GM19467 (cell line): ENCODE data around the gene LRRC75A.

ENCODE experiments used
- ATAC-seq: cut with Tn5 transposase; IDR thresholded peaks from one replicate; pipeline ENCODE4 v1.9.1; 2021; ENCODE audit warnings: mild to moderate bottlenecking, moderate library complexity; ENCODE audit not compliant: unreplicated experiment

The LRRC75A gene

GRCh38 chr17:16494059-16494458 is 2.1 kb upstream of the LRRC75A start:
- ATAC-seq = no peak

DNA sequence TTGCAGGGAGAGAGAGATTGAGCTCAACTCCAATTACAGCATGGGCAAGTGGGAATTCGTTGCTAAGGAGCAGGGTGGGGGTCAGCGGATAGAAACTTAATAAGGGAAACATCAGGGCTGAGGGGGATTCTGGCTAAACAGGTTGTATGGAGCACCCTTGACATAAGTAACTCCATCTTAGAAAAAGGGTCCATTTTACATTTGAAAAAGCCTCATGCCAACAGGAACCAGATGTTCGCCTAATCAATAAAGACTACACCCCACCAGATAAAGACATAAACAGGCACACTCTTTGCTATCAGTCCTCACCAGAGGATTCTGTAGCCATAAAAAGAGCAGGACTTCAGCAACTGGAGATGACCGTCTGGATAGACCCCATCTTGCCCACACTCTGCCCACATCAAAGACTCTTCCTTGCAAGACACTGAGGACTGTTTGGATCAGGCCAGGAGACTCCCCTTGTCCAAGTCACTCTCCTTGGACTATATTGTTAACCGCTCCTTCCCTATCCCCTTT is 1.6 kb upstream of the LRRC75A start:
- ATAC-seq = no peak

GRCh38 chr17:16492613-16493530 is 879 bp upstream of the LRRC75A start:
- no peak for ATAC-seq

DNA sequence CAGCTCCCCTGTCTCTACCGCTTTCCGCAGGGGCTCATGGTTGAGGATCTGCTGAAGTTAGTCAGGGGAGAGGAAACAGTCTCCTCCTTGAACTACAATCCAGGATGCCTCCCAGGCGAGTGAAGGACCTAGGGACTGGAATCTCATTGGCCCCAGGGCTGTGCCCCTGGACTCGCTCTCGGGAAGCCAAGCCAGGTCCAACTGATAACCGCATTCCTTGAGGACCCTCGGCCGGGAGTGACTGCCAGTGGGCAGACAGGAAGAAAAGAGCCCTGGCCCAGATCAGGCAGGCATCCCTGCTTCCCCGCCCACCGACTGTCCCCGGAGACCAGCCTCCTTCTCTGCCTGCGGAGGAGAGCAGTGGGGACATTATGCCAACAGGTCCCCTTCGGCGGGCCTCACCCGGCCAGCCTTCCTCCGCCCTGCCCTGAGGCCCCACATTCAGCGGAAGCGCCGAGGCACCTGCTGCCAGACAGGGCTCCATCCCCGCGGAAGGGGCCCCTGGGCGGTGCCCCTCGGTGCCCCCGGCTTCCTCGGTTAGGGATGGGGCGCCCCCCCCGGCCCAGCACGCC is 776 bp downstream of the LRRC75A start:
- ATAC-seq = no peak

DNA sequence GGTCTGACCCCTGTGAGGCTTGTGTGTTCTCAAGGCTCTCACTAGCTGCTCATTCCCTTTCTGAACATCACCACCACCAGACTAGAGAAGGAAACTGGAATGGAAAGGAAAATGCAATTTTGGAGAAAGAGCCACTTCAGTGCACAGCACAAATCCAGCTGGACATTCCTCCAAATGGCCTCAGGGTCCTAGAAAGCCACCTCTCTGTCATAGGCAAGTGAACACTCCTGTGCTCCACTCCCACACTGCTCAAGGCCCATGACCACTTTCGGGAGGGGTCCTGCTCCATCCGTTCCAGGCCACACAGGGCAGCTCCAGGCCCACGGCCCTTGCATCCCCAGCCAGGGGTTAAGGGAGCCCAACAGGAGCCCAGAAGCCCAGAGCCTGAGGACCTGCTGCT is 2.6 kb downstream of the LRRC75A start:
- no peak for ATAC-seq

DNA sequence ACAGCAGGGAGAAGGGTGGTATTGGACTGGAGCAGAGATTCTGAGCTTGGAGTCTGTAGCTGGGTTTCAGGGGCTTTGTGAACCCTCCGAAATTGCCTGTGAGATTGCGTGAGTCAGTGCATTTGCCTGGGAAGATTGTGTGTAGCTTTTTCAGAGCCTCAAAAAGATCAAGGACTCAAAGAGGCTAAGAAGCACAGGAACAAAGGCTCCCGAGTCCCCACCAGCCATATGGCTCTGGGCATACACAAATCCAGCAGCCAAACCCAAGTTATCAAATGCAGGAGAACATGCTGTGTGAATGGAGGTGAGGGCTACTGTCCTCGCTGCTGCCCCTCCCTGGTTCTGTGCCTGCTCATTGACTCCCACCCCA is 3.0 kb downstream of the LRRC75A start:
- ATAC-seq = no peak

DNA sequence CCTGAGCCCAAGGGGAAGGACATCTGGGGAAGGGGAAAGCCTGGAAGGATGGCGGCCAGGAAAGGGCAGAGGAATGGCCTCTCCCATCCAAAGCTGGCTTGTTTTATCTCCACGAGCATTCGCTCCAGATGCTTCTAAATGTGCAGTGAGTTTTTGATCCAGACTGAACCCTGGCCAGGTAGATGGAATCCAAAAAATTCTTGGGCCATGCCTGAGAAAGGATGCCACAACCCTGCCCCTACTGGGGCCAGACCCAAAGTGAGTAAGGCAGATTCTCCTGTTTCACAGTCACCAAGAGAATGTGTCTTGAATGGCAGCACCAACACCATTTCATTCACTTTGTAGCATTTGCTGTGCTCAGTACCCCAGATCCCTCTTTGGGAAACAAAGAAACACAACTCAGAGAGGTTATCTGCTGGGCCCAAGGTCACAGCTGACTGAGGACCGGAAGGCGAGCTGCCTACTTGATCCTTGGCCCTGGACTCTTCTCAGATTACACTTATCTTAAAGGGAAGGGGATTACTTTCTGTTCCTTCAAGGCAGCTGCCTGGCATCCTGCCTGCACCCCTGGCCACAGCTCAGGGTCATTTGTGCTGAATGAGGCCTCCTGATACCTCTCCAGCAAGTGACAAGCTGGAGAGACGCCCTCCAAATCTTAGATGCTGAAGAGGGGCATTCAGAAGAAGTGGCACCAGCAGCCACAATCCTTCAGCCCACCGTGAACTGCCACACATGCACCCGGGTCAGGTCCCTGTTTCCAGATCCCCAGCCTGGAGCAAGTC is 3.6 kb downstream of the LRRC75A start:
- no peak for ATAC-seq

DNA sequence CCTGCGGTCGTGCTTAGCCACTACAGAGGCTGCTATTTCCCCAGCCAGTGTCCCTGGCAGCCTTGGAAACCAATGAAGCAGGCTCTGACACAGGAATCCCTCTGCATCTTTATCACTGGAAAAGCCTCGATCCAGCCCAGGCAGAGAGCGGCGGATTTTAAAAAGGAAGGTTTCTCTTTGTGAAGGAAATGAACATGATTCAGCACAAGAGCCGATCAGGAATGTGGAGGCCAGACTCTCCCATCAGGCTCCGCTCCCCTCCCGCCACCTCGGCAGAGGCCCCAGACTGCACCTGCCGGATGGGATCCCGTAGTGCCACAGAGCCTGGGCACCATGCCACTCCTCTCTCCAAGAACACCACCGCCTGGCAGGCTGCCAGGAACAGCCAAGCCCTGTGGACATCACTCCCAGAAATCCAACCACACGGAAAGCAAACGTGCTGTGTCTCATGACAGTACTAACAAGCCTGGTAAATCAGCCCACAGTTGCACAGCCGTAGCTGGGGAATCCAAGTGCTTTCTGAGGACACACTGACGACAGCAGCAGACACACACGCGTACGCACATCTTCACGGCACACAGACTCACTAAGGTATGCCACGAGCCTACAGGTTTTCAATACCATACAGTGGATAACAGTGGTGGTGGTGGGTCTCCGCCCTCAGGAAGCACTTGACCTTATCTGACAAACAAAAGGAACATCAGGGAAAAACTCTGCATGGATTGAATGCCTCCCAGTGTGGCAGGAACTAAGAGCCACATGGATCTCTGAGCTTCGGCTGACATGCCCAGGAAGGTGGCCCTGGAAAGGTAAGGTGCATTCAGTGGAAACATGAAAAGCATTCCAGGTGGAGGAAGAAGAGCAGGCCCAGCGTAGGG is 5.4 kb downstream of the LRRC75A start:
- no peak for ATAC-seq

DNA sequence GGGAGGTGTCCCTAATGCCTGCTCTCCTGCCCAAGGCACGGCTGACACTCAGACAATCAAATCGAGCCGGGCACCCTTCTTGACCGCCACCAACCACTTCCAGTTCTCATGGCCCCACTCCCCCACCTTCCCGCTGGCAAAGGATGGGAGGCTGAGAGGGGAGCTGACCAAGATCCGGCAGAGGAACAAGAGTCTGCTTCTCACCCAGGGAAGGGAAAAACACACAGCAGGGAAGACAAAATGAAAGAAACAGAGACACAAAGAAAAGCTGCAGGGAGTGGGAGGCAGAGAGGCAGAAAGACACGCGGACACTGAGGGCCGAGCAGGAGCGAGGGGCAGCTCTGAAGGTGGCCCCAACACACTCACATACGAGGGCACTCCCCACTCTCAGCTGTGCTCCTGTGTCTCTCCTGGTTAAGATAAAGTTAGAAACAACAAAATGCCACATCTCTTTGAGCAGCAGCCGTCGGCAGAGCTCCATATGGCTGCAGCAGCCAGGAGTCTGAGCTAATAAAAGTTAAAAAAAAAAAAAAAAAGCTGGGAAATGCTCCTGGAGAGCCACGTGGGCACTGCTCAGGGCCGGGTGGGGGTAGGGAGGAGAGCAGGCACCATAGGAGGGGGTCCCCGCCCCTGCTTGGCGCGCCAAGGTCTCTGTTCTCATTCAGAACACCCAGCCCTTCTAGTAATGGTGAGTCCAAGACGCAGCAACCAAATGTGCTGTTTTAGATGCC is 7.4 kb downstream of the LRRC75A start:
- ATAC-seq = no peak

- ATAC-seq = no peak
These were observed 8.9 kb downstream of the LRRC75A start for GRCh38 chr17:16483021-16483645.

- ATAC-seq = no peak
These were observed 9.7 kb downstream of the LRRC75A start for GRCh38 chr17:16482253-16482652.

DNA sequence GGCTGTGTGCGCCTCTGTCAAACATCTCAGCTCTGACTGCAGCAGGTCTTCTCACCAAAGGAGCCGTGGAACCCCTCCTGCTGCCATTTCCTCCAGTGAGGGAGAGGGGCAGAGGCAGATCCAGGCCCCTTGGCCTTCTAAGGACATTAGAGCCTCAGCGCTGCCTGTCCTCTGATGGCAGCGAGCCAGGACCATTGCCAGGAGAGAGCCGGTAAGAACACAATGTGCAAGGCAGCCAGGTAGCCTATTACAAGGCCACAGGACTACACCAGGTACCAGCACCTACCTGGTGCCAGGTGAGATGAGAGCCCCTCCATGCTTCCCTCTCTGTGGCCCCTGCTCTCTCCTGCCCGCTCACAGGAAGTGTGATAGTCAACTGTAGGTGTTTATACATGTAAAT is 11.0 kb downstream of the LRRC75A start:
- no peak for ATAC-seq

DNA sequence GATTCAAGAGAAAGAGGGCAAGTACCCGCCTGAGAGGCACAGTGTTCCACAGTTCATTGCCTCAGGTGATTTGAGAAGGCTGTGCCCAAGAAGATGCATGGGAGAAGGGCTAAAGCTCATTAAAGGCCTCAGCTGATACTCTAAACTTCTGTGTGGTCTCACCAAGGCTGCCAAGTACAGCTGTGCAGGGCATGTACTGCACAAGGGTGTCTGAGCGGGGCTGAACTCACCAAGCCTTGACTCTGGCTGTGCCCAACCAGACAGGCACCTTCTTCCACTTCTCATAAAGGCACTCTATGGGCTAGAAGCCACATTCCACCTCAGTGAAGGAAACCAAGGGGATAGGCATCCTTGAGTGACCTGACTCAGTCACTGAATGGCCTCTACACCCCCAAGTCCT is 12.7 kb downstream of the LRRC75A start:
- no peak for ATAC-seq

- ATAC-seq = no peak
These were observed 13.3 kb downstream of the LRRC75A start for GRCh38 chr17:16478649-16479048.

DNA sequence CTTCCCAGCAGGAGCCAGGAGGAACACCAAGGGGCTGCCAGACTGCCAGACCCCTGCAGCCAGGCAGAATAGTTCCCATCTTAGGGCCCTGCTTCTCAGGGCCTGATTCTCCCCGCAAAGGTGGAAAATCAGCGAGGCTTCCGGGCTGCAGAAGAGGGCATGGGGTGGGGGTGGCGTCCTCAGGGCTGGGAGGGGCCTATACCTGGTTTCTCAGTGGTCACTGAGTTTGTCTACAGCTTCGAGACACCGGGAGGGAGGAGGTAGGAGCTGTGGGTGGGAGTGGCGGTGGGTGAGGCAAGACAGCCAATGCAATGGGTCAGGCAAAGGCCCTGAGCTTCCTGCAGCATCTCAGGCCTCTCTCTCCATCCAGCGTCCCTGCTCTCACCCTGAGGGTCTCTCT is 14.3 kb downstream of the LRRC75A start:
- no peak for ATAC-seq

DNA sequence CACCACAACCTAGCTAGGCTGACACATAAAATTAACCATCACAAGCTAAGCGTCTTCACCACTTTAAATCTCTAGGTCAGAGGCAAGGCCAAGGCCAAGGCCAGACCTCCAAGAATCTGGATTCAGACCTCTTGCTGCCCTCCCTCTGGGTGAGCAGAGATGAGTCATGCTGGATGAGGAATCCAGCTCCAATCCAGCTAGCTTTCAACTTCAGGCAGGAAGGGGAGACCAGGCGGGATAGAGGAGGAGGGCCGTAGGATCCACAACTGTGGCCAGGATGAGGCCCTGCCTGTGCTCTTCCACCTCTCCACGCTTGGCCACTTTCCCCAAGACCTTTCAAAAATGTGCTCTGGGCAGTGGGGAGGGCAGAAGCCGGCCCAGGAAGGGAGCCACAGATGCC is 14.7 kb downstream of the LRRC75A start:
- no peak for ATAC-seq

- no peak for ATAC-seq
These were observed 16.8 kb downstream of the LRRC75A start for GRCh38 chr17:16475179-16475704.

DNA sequence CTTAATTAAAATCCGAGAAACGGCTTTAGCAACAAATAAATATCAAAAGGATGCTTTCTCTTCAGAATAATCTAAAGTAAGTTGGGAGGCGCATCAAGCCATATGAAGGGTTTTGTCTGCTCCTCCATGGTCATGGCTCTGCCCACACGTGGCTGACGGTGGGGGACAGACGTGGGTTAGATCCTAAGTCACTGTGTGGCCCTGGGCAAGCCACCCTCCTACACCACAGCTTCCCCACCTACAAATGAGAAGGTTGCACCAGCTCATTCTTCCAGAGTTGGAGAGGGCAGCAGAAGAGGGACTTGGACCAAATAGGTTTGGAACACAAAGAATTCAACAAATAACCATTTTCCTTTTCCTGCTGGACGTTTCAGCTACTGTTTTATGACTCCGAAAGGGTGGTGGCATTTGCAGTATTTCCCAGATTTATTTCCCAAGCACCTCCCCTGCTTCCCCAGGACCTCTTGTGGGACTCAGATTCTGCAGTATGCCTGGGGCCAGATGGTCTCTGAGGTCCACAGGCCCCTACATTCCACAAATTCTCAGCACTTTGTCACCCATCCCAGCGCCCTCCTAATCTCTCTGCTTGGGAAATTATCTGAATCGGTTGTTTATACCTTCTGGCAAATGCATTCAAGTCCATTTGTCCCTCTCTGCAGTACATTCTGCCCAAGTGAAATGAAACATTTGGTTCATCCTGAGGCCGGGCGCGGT is 17.8 kb downstream of the LRRC75A start:
- no peak for ATAC-seq
